ENCODE data around the gene DNAJB5.
A peak's percentile ranks its signal among the peaks of the same experiment; 100 is the strongest.

GRCh38 chr9:34994260-34994899 is 4.8 kb downstream of the DNAJB5 start:
- no peak for TF ChIP-seq EP300 (IDR thresholded peaks at IDR 0.05; ENCODE audit: borderline replicate concordance in 1 of 2, low read depth in 1 of 2, low read length in 1 of 2)
- TF ChIP-seq YY1 (IDR thresholded peaks at IDR 0.05; ENCODE audit: low read depth) = no peak
- TF ChIP-seq CTCF (IDR thresholded peaks at IDR 0.05) = peak; percentile 74
- peak; percentile 75 for TF ChIP-seq RAD21 (IDR thresholded peaks at IDR 0.05; ENCODE audit: low read length)
- no peak for TF ChIP-seq POLR2AphosphoS5 (IDR thresholded peaks at IDR 0.05; ENCODE audit: low read depth, low read length)
- no peak for TF ChIP-seq GABPA (IDR thresholded peaks at IDR 0.05; ENCODE audit: low read depth)
- no peak for TF ChIP-seq RXRA (IDR thresholded peaks at IDR 0.05; ENCODE audit: borderline replicate concordance, low read depth)
